Measurements from ENCODE around the gene ATRAID.
"Not testable (repeated sequence)": the region's sequence is repeated elsewhere in the genome, so short reads cannot be mapped to it uniquely, and the experiment has no call there.

The ATRAID gene, protein sequence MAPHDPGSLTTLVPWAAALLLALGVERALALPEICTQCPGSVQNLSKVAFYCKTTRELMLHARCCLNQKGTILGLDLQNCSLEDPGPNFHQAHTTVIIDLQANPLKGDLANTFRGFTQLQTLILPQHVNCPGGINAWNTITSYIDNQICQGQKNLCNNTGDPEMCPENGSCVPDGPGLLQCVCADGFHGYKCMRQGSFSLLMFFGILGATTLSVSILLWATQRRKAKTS

DNA sequence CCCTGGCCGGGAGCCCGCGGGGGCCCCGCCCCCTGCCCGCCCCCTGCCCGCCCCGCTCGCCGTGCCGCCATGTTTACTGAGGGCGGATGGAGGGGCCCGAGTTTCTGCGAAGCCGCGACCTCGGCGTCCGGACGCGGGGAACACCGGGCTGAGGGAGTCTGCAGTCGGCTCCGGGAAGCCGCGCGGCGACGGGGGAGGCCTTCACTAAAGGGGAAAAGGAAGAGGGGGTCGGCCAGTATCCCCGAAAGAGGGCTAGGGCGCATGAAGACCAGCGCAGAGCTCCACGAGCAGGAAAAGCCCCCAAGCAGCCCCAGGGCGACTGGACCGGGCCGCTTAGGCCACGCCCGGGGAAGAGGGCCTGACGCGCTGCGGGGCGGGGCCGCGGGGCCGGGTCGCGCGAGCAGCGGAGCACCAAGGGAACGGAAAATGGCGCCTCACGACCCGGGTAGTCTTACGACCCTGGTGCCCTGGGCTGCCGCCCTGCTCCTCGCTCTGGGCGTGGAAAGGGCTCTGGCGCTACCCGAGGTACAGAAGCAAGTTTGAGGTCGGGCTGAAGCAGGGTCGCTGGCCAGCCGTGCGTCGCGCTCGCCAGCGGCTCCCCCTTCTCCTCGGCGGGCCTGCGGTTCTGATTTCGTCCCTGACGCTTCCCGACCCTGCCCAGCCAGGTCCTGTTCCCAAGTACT is at the start of gene ATRAID, which contains the start of gene SLC5A6:
ATRAID (plus strand) TSS at position 99 of the 683 bp plus-strand sequence; CDS start at position 427, 328 bp downstream.
SLC5A6 (minus strand) TSS at position 326 of the 683 bp plus-strand sequence. CDS start 4,618 bp downstream, outside the sequence.
- peak; percentile 80 for DNase-seq

DNA sequence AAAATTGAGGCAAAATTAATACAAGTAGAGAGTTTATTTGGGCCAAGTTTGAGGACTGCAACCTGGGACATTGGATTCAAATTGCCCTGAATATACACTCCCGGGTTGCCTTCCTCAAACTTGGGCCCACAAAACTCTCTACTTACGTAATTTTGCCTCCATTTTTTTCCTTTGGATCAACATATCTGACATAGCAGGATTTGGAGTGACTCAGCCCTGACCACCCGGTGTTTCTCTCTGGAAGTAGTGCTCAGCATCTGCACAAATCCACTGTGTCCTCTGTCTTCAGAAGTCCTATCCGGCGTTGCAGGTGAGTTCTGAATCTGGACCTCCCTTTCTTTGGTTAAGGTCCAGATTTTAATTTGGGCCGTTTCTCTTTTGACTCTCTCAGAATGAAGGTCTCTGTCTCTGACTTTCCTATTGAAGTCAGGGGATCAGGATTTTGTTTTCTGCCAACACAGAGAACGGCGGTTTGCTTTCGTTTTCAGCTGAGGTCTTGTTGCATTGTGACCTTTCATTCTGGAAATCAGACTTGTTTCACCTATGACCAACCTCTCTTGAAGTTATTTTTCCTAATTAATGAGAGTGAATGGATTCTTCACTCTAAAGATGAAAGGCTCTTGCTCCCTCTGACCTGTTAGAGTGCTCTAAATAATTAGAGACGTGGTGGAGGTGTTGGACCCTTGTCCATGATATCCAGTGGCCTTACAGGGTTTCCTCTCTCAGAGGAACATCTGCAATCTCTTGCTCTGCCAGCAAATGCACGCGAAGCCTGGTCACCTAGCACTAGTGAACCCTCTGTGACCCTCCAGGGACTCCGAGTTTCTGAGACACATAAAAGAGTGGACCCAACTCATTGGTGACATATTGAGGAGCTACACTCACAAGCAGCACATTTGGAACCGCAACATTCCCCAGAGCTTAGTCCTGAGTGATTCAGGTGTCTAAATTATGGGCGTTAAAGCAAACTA is 49.4 kb upstream of the ATRAID start:
- no peak for DNase-seq

DNA sequence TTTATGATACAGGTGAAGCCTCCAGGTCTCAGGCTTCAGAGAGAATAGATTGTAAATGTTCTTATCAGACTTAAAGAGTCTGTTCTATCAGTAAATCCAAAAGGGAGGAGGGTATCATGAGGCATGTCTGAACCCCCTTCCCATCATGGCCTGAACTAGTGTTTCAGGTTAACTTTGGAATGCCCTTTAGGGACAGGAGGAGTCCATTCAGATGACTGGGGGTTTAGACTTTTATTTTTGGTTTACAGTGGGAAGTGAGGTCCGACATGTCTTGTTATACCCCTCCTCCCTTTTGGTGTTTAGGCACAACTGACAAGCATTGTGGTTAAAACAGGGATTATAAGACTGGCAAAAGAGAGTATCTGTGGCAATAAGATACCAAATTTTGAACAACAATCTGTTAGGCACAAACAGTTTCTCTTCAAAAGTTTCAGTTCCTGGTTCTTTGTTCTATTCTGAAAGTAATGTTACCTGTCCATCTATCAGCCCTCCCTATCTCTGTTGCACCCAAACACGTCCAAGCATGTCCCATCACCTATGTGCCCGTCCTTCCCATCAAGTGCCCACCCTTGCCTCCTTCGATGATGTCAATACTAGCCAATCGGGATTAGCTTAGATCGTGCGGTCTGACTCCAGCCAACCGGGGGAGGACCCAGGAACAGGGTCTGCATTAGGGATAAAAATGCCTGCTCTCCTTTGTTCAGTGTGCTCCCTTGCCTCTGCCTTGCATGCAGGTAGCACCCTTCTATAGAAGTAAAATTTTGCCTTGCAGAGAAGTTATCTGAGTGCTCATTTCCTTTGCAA is 46.7 kb upstream of the ATRAID start:
- DNase-seq: no peak

DNA sequence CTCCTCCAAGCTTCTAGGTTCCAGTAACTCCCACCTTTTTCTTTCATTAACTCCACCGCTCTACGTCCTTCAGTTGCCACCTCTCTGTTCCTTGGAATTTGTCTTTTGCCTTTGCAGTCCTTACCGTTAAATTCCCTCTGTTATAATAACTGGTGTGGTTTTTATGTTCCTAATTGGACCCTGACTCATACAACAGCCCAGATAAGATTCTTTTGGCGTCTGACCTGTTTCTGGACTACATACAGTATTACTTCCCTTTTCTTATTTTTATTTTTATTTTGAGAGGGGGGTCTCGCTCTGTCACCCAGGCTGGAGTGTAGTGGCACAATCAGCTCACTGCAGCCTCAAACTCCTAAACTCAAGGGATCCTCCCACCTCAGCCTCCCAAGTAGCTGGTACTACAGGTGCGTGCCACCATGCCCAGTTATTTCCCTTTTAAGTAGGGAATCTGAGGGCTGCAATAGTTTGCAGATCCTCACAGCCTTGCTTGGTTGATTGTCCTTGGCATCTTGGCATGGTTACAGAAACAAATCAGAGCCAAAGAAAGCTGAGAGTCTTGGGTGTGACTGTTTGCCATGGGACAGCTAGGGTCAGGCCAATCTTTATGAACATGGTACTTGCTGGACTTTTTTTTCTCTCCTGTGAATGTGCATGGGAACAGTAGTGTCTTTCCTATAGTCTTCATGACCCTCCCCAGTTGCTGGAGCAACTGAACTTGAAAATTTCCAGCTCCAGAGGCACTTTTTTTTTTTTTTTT is 41.1 kb upstream of the ATRAID start:
- no peak for DNase-seq

DNA sequence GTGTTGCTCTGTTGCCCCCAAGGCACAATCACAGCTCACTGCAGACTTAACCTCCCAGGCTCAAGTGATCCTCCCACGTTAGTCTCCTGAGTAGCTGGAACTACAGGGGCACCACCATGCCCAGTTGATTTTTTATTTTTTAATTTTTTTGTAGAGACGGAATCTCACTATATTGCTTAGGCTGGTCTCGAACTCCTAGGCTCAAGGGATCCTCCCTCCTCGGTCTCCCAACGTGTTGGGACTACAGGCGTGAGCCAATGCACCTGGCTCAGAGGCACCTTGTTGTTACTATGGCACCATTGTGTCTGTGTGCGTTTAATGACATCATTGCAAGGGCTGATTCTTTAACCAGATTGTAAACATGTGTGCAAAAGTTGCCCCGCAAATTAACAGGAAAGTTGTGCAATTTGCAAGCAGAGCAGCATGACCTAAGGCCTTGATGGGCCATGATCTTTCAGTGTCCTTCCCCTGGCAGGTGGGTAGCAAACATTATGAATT is 40.4 kb upstream of the ATRAID start:
- DNase-seq: no peak

DNA sequence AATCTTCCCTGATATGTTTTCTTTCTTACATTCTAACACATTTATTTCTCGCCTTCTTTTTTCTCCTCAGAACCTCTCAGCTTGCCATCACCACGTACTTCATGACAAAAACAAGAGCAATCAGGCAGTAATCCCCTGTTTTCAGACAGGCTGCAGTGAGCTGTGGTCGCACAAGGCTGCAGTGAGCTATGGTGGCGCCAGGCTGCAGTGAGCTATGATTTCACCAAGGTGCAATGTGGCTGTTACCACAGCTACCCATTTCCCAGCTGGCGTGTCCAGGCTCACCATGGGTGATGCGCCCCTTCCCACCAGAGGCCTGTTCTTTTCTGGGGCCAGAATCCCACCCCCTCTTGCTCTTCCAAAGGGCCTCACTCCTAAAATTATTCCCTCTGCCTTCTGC is 37.2 kb upstream of the ATRAID start:
- no peak for DNase-seq

DNA sequence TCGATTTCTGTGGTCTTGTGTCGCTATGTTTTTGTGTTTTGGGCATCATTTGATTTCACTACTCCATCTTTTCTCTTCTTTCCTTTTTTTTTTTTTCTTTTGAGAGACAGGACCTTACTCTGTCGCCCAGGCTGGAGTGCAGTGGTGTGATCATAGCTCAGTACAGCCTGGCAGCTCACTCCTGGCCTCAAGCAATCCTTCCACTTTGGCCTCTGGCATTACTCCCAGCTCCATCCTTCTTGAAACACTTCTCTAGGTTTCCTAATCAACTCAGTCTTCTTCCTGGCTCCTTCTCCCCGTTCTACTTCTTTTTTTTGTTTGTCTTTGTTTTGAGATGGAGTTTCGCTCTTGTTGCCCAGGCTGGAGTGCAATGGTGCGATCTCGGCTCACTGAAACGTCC is 36.5 kb upstream of the ATRAID start:
- no peak for DNase-seq

DNA sequence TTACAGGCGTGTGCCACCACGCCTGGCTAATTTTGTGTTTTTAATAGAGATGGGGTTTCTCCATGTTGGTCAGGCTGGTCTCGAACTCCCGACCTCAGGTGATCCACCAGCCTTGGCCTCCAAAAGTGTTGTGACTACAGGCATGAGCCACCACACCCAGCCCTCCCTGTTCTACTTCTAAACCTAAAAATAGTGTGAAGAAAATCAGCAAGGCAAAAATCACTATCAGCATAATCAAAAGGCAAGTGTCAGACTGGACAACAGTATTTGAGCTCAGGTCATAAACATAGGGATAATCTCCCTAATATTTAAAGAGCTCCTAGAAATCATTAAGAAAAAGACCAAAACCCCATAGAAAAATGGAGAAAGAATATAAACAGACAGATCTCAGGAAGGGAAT is 36.1 kb upstream of the ATRAID start:
- DNase-seq: not testable (repeated sequence)

DNA sequence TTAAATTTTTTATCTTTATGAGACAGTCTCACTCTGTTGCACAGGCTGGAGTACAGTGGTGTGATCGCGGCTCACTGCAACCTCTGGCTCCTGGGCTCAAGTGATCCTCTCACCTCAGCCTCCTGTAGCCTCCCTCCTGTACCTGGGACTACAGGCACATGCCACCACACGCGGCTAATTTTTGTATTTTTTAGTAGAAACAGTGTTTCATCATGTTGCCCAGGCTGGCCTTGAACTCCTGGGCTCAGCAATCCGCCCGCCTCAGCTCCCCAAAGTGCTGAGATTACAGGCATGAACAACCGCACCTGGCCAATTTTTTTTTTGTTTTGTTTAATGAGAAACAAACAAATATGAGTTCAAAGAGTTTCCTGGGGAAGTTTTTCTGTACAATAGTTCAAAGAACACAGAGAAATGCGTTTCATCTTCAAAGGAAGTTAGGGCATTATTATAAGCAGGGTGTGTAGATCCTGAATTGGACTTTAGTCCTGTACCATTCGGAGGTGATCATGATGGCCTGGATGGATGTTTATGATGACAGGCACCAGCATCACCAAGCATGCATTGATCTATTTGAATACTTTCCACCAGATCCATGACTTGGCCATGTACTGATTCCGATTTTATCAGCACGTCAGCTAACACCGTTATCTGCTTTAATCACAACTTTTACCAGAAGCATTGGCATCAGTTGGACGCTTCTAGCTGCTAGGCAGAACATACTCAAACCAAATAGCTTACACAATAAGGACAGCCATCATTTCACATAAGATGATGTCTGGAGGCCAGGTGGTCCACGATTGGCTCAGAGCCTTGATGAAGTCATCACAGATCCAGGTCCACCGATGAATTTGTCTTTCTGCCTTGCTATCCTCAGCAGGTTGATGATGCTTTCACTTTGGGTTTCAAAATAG is 34.1 kb upstream of the ATRAID start:
- no peak for DNase-seq

DNA sequence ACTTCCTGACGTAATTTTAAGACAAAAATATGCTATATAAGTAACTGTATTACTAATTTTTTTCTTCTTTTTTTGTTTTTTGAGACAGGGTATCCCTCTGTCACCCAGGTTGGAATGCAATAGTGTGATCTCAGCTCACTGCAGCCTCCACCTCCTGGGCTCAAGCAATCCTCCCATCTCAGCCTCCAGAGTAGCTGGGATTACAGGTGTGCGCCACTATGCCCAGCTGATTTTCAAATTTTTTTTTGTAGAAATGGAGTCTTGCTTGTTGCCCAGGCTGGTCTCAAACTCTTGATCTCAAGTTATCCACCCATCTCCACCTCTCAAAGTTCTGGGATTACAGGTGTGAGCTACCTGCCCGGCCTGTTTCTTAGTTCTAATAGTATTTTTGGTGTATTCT is 33.4 kb upstream of the ATRAID start:
- DNase-seq: no peak

DNA sequence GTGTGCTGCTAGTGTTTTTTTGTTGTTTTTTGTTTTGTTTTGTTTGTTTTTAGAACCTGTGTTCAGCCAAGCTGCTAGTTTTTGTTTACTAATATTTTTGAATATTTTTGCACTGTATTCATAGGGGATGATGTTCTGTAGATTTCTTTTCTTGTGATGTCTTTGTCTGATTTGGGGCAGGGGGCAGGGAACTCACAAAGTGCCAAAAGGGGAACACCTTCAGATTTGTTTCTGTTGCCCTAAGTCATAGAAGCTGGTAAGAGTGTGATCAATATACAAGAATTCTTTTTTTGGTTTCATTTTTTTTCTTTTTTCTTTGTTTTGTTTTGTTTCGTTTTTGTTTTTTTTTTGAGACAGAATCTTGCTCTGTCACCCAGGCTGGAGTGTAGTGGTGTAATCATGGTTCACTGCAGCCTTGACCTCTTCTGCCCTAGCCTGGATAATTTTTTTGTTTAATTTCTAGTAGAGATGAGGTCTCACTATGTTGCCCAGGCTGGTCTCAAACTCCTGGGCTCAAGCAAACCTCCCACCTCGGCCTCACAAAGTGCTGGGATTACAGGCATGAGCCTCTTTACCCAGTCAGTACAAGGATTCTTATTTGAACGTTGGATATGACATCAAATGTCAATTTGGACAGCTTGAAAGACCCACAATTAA is 32.4 kb upstream of the ATRAID start:
- DNase-seq: no peak

DNA sequence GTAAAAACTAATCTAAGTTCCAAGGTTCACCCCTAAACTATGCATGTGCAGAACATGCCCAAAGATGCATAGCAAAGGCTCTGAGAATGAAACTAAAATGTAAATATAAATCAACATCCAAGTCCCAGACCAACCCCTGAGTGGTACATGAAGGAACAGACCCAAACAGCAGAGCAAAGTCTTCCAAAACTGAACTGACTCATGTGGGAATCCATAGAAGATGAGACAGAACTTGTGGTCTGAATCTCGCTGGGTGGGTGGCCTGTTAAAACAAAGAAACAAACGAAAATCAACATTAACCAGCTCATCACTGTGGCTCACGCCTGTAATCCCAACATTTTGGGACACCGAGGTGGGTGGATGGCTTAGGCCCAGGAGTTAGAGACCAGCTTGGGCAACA is 29.5 kb upstream of the ATRAID start:
- DNase-seq: no peak

DNA sequence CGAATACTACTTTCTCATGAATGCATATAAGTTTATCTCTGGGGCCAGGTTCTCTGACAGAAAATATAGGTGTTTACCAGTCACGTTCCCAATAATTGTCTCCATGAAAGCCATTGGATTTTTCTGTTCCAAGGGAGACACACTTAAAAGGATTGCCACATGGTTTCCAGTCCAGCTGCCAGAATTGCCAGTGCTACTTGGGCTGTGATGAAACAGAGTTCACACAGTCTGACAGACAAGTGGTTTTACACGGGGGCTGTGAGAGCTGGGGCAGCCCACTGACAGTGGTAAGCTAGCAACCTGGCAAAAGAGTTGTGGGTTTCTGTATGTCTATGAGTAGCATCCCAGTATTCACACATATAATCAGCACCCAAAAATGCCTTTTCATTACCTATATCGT is 27.7 kb upstream of the ATRAID start:
- no peak for DNase-seq

DNA sequence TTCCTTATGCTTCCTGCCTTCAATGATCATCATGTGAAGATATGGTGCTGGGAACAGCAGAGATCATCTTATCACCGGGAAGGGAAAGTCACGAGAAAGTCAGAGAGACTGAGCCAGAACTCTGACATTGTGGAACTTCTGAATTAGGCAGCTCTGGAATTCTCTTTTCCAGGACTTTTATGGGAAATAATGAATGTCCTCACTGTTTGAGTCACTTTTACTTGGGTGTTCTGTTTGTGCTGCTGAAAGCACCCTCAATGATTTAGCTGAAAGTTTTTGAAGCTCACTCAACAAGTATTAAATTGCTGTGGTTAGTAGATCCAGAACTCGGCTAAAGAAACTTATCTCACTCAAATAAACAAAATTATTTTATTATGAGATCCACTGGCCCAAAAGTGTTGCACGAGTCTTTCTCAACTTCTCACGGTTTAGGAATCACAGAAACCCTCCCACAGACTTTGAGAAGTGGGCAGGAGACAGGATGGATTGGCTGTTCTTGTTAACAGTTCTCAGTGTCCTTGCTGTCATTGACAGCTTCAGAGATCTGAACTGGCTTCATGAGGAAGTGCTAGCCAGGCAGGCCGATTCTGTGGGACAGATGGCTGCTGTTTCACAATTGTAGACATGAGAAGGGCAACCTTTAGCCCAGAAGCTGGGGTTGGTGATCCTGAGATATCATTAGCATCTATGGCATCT is 26.4 kb upstream of the ATRAID start:
- DNase-seq: no peak

DNA sequence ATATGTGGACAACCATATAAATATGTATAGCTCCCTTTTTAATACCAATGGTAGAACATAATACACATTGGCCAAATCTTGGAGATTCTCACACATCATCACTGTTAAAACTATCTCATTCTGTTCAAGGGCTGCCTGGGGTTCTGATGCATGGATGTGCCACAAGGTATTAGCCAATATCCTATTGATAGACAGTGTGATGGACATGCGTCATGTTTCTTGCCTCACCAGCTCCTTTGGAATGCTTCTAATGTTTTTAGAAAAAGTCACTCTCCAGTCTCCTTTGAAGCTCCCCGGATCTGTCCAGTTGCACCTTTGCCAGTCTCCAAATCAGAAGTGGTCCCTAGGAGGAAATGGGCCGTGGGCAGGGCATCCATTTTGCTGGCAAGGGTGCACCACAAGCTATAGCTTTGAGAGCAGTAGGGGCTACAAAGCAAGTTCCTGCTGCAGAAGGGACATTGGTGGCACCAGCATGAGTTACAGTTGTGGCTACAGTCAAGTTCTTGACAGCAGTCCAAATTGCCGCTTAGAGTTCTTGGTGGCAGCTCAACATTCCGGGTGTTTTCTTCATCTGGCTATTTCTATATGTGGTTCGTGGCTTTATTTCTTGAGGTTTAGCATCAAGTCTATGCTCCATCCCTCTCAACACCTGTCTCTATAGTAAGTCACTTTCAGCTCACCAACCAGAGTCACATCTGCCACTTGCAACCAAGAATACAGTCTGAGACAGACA is 25.1 kb upstream of the ATRAID start:
- no peak for DNase-seq

DNA sequence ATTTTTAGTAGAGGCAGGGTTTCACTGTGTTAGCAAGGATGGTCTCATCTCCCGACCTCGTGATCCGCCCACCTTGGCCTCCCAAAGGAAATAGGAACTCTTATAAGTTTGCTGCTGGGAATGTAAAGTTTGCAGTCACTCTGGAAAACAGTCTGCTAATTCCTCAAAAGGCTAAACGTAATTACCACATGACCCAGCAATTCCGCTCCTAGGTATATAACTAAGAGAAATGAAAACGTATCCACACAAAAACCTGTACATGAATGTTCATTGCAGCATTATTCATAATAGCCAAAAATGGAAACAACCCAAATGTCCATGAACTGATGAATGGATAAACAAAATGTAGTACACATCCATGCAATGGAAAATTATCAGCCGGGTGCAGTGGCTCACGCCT is 21.9 kb upstream of the ATRAID start:
- no peak for DNase-seq

DNA sequence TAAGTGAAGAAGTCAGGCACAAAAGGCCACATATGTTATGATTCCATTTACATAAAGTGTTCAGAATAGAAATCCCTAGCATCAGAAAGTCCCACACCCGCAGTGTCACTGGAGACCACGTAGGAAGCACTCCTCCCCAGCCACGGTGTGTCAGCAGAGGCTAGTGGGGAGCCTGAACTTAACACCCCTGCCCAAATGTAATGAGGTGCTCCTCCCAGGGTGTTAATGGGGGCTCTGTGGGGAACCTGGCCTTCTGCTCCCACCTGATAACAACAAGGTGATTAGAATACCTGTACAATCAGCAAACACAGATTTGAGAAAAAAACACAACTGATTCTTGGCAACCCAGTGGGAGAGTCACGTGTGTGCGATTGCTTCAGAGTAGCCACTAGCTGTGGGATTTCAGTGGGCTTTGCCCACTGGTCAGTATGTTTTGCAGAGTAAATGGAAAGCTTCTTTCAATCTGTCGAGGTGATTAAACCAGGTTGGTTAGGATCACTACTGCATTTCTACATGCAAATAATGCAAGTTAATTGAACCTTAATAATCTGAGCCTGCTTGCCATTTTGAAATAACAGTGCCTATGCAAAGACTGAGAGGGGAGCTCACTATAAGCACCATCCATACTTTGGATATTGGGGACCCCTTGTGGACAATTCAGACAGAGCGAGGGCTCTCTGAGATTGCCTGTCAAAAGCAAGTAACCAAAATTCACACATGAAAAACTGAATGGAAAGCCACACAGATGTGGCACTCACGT is 20.6 kb upstream of the ATRAID start:
- DNase-seq: no peak

Data from amniotic stem cell (primary cell).